A549 (cell line): ENCODE data around the gene ARHGAP10.

Experiments used
- CTCF ChIP-seq: fragments of >200 bp; sonication (Bioruptor Twin); formaldehyde crosslinking; IDR thresholded peaks from 3 replicates; pipeline ENCODE4 v1.5.1; 2016
- POLR2AphosphoS2 ChIP-seq: conservative IDR thresholded peaks from 2 replicates; pipeline ENCODE4 v1.6.1; 2012; ENCODE audit warnings: low read length, improper control_type of control experiment, inconsistent platforms

GRCh38 chr4:148060264-148061140 is 328.6 kb downstream of the ARHGAP10 start:
- TF ChIP-seq CTCF (no peak), POLR2AphosphoS2 (no peak)
